HepG2 (cell line): ENCODE data around the gene TTC8. TPM values are rescaled to one million over a fixed set of nuclear protein-coding genes. Genes with fewer than 3 reads are reported as not detected.

ENCODE experiments used
- CEBPG ChIP-seq: IDR thresholded peaks from 2 replicates; pipeline ENCODE4 v1.6.1; 2016
- CREM ChIP-seq, 2 experiments: sonication (generic) in 1 of 2; formaldehyde crosslinking in 1 of 2; IDR thresholded peaks; 2 replicates each; pipeline versions ENCODE4 v1.4.0 to v1.6.1; 2016 to 2020; ENCODE audit warnings: antibody characterized with exemption in 1 of 2, mild to moderate bottlenecking in 1 of 2, missing genetic modification reagents in 1 of 2
- ELF3 ChIP-seq: IDR thresholded peaks from 2 replicates; pipeline ENCODE4 v1.6.1; 2016; ENCODE audit warnings: missing genetic modification reagents, missing compliant biosample characterization
- ERF ChIP-seq: IDR thresholded peaks from 2 replicates; pipeline ENCODE4 v1.6.1; 2018; ENCODE audit warnings: missing biosample characterization, missing genetic modification reagents
- FOXA3 ChIP-seq: IDR thresholded peaks from 2 replicates; pipeline ENCODE4 v1.6.1; 2016; ENCODE audit warnings: missing genetic modification reagents, missing compliant biosample characterization
- FOXP1 ChIP-seq, 2 experiments: fragments of 450-650 bp in 1 of 2; IDR thresholded peaks; 2 replicates each; pipeline ENCODE4 v1.6.1; 2017 to 2018; ENCODE audit warnings: antibody characterized with exemption in 1 of 2
- FOXP4 ChIP-seq: sonication (generic); formaldehyde crosslinking; IDR thresholded peaks from 2 replicates; pipeline ENCODE4 v1.4.0; 2020; ENCODE audit warnings: missing genetic modification reagents
- NR2F6 ChIP-seq, 2 experiments: IDR thresholded peaks; 2 replicates each; pipeline ENCODE4 v1.6.1; 2016; ENCODE audit warnings: antibody characterized with exemption in 1 of 2, mild to moderate bottlenecking in 1 of 2
- PAXIP1 ChIP-seq: sonication (generic); formaldehyde crosslinking; conservative IDR thresholded peaks from 2 replicates; pipeline ENCODE4 v1.4.0; 2020; ENCODE audit warnings: mild to moderate bottlenecking, missing genetic modification reagents, moderate library complexity
- SAP130 ChIP-seq: IDR thresholded peaks from 2 replicates; pipeline ENCODE4 v1.6.1; 2016; ENCODE audit warnings: low read depth
- ZNF572 ChIP-seq: sonication (generic); formaldehyde crosslinking; IDR thresholded peaks from 2 replicates; pipeline ENCODE4 v1.5.1; 2020; ENCODE audit warnings: mild to moderate bottlenecking, missing genetic modification reagents
- polyA plus RNA-seq, 8 experiments: library from polyadenylated mRNA; depleted of rRNA in 3 of 8; stranded (reverse) in 7 of 8; unstranded in 1 of 8; fragments of >200 nt; fragmentation: Illumina TruSeq in 4 of 8; extraction: Trizol in 4 of 8; gene quantifications; 2 replicates each; pipeline versions ENCODE4 v1.2.1 to v1.2.3, GENCODE V29; 2011 to 2016; ENCODE audit warnings: low read depth in 4 of 8, missing spikeins in 1 of 8, mixed read lengths in 1 of 8; ENCODE audit not compliant: insufficient read depth in 1 of 8
- total RNA-seq, 5 experiments: library from RNA; depleted of rRNA; stranded (reverse); fragments of >200 nt; fragmentation: Illumina TruSeq; extraction: Trizol; gene quantifications; 2 replicates each; pipeline ENCODE4 v1.2.3, GENCODE V29; 2016; ENCODE audit warnings: low read depth in 1 of 5
- TF ChIP-seq, protein P1 (sequence below): sonication (generic); formaldehyde crosslinking; IDR thresholded peaks from 2 replicates; pipeline ENCODE4 v1.4.0; 2020; ENCODE audit warnings: missing genetic modification reagents
- TF ChIP-seq, protein P2 (sequence below): IDR thresholded peaks from 2 replicates; pipeline ENCODE4 v1.6.1; 2012; ENCODE audit warnings: low read depth, low read length, improper control_type of control experiment

Gene TTC8
- total and polyA plus RNA-seq, 2 of the 13 experiments (the other 11 are each of a cell fraction or from before 2014, with no cell fraction given): 13.8 to 15.2 TPM

DNA sequence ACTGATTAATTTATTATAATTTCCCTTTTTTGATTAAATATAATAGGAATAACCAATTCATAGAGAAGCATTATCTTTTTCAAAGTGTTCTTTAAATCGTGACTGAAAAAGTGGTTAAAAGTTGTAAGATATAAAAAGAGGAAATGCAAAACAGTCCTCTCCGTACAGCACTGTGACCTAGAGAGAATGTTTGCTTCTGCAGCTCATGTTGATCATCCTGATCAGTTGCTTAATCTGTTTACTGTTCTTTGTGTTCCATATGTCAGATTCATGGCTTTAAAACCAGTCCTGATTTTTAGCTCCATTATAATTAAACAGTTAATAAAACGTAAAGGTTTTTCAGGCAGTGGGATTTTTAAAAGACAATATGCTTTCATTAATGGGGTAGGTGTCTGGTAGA, 4.7 kb downstream of the TTC8 start (continued):
- TF ChIP-seq ERF (CRISPR knock-in tag) (no peak), ZNF572 (CRISPR knock-in tag) (no peak), NR2F6 (IDR thresholded peaks at IDR 0.05) (no peak), NR2F6 (CRISPR knock-in tag; IDR thresholded peaks at IDR 0.05) (0 out of 2 replicates have a peak, but pooled peaks have one; percentile 16), FOXA3 (CRISPR knock-in tag) (peak; percentile 68), FOXP1 (IDR thresholded peaks at IDR 0.05) (0 out of 2 replicates have a peak, but pooled peaks have one; percentile 55), FOXP1 (CRISPR knock-in tag; IDR thresholded peaks at IDR 0.05) (peak; percentile 80), CREM (IDR thresholded peaks at IDR 0.05) (no peak), CREM (CRISPR knock-in tag; IDR thresholded peaks at IDR 0.05) (no peak), CEBPG (peak; percentile 78), SAP130 (CRISPR knock-in tag) (peak; percentile 29; the same call in 1 of the 2 replicates), FOXP4 (CRISPR knock-in tag) (0 out of 2 replicates have a peak, but pooled peaks have one; percentile 46), ELF3 (CRISPR knock-in tag) (0 out of 2 replicates have a peak, but pooled peaks have one; percentile 20), PAXIP1 (CRISPR knock-in tag) (0 out of 2 replicates have a peak, but pooled peaks have one; percentile 27)
- TF ChIP-seq, protein P1, sequence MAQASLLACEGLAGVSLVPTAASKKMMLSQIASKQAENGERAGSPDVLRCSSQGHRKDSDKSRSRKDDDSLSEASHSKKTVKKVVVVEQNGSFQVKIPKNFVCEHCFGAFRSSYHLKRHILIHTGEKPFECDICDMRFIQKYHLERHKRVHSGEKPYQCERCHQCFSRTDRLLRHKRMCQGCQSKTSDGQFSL (CRISPR knock-in tag): no peak
- TF ChIP-seq, protein P2, sequence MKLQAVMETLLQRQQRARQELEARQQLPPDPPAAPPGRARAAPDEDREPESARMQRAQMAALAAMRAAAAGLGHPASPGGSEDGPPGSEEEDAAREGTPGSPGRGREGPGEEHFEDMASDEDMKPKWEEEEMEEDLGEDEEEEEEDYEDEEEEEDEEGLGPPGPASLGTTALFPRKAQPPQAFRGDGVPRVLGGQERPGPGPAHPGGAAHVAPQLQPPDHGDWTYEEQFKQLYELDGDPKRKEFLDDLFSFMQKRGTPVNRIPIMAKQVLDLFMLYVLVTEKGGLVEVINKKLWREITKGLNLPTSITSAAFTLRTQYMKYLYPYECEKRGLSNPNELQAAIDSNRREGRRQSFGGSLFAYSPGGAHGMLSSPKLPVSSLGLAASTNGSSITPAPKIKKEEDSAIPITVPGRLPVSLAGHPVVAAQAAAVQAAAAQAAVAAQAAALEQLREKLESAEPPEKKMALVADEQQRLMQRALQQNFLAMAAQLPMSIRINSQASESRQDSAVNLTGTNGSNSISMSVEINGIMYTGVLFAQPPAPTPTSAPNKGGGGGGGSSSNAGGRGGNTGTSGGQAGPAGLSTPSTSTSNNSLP: peak; percentile 21; the same call in 1 of the 2 replicates
